ENCODE measurements around the gene MACROD2.

Gene MACROD2

GRCh38 chr20:14881518-14881917 lies 886.2 kb downstream of the MACROD2 start:
- in situ Hi-C loops (cut with MboI; ENCODE audit: low sequenced_read_pairs, unreplicated experiment) = no loop called here
- no peak for TF ChIP-seq CTCF (IDR thresholded peaks at IDR 0.05; ENCODE audit: borderline replicate concordance, control extremely low read depth, extremely low read depth, insufficient read depth, missing control alignments)
- DNase-seq (ENCODE audit: low spot score) = no peak

DNA sequence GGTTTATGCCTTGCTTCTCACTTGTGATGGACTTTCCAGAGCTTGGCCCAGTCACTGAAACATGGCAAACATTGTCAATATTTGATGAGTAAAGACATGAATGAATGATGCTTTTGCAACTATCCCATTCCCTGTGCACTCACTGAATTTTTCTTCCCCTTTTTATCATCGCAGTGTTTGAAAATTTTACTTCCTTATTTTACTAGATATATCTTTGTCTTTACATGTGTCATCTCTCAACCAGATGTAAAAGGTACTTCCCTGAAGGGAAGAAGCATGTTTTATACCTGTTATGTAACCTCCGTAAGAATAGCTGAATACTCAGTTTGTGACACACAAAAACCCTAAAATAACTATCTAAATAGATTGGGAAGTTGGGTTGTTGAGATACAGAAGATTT lies 886.8 kb downstream of the MACROD2 start:
- no peak for DNase-seq (ENCODE audit: low spot score)
- no peak for TF ChIP-seq CTCF (IDR thresholded peaks at IDR 0.05; ENCODE audit: borderline replicate concordance, control extremely low read depth, extremely low read depth, insufficient read depth, missing control alignments)
- in situ Hi-C loops (cut with MboI; ENCODE audit: low sequenced_read_pairs, unreplicated experiment) = no loop called here

DNA sequence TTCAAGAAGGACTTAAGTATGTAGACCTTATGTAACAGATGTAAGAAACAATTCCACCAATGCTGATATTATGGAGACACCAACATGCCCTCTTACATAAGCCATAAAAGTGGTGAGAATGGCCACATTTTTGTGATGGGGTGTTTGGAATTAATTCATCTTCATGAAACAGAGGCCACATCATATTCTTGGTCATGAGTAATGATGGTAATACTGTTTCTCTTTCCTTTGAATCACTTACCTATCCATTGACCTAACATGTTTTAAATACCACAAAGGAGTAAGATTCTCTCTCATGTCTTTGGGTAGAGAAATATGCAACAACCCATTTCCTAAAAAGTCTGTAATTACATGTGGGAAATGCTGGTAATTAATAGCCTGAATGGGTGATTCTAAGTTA lies 887.5 kb downstream of the MACROD2 start:
- in situ Hi-C loops (cut with MboI; ENCODE audit: low sequenced_read_pairs, unreplicated experiment) = no loop called here
- no peak for TF ChIP-seq CTCF (IDR thresholded peaks at IDR 0.05; ENCODE audit: borderline replicate concordance, control extremely low read depth, extremely low read depth, insufficient read depth, missing control alignments)
- no peak for DNase-seq (ENCODE audit: low spot score)

GRCh38 chr20:14883324-14883723 lies 888.0 kb downstream of the MACROD2 start:
- TF ChIP-seq CTCF (IDR thresholded peaks at IDR 0.05; ENCODE audit: borderline replicate concordance, control extremely low read depth, extremely low read depth, insufficient read depth, missing control alignments) = no peak
- in situ Hi-C loops (cut with MboI; ENCODE audit: low sequenced_read_pairs, unreplicated experiment) = no loop called here
- DNase-seq (ENCODE audit: low spot score) = no peak

- in situ Hi-C loops (cut with MboI; ENCODE audit: low sequenced_read_pairs, unreplicated experiment) = no loop called here
- TF ChIP-seq CTCF (IDR thresholded peaks at IDR 0.05; ENCODE audit: borderline replicate concordance, control extremely low read depth, extremely low read depth, insufficient read depth, missing control alignments) = no peak
- DNase-seq (ENCODE audit: low spot score) = no peak
Measured at GRCh38 chr20:14885661-14886060, 890.3 kb downstream of the MACROD2 start.

DNA sequence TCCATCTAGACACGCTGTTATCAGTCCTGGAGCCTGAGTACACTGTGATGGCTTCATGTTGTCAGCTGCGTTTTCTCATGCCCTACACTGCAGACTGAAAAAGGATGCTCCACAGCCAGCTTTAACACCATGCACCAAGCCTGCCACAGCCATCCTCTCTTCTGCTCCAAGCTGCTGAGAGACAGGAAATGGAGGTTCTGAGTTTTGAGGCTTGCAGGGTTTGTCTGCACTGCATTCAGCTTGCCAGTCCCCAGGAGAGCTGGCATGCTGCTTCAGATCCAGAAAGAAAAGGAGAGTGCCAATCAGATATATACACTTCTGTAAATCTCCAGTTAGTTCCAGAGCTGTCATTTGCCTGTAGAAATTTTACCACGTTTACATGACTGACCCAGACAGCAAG lies 892.8 kb downstream of the MACROD2 start:
- TF ChIP-seq CTCF (IDR thresholded peaks at IDR 0.05; ENCODE audit: borderline replicate concordance, control extremely low read depth, extremely low read depth, insufficient read depth, missing control alignments) = no peak
- no peak for DNase-seq (ENCODE audit: low spot score)
- in situ Hi-C loops (cut with MboI; ENCODE audit: low sequenced_read_pairs, unreplicated experiment) = no loop called here

Data from GM13976 (cell line).